GM21390 (cell line): ENCODE data around the gene CDC14A.
"Not testable (repeated sequence)": the region's sequence is repeated elsewhere in the genome, so short reads cannot be mapped to it uniquely, and the experiment has no call there.

Source experiments
- ATAC-seq: cut with Tn5 transposase; IDR thresholded peaks from one replicate; pipeline ENCODE4 v1.9.1; 2021; ENCODE audit not compliant: unreplicated experiment

Gene CDC14A

GRCh38 chr1:100332331-100332730 is 20.0 kb upstream of the CDC14A start:
- no peak for ATAC-seq

DNA sequence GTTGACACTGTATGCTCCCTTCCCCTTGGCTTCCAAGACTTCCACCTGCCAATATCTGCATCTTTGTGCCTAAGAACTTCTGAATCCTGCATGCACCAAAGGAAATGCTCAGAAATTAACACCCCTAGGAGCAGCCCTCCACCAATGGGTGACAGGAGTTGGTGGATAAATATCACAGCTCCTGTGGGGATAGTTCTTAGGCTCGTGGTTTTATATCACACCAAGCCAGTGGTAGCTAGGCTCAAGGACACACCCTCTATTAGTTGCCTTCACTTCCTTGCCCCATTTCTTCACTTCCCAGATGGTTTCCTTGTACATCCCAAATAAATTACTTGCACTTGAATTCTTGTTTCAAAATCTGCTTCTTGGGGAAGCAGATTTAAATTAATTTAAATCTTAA is 16.9 kb upstream of the CDC14A start:
- ATAC-seq = no peak

DNA sequence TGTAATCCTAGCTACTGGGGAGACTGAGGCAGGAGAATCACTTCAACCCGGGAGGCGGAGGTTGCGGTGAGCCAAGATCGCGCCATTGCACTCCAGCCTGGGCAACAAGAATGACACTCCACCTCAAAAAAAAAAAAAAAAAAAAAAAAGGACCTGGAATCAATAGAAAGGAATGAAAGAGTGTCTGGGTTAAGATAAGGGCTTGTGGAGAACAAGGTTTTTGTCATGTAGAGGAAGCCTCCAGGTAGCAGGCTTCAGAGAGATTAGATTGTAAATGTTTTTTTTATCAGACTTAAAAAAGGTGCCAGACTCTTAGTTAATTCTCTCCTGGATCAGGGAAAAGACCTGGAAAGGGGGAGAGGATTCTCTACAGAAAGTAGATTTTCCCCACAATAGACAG is 14.4 kb upstream of the CDC14A start:
- not testable (repeated sequence) for ATAC-seq

DNA sequence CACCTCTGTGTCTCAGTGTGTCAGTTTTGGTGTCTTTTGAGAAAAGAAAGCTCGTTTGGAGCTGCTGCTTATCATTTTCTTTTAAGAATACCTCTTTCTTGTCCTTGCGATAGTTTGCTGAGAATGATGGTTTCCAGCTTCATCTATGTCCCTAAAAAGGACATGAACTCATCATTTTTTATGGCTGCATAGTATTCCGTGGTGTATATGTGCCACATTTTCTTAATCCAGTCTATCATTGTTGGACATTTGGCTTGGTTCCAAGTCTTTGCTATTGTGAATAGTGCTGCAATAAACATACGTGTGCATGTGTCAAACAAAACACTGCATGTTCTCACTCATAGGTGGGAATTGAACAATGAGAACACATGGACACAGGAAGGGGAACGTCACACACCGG is 12.6 kb upstream of the CDC14A start:
- ATAC-seq = not testable (repeated sequence)

GRCh38 chr1:100340494-100340893 is 11.8 kb upstream of the CDC14A start:
- ATAC-seq = no peak

- ATAC-seq = no peak
Observed at GRCh38 chr1:100342348-100342747, 10.0 kb upstream of the CDC14A start.

DNA sequence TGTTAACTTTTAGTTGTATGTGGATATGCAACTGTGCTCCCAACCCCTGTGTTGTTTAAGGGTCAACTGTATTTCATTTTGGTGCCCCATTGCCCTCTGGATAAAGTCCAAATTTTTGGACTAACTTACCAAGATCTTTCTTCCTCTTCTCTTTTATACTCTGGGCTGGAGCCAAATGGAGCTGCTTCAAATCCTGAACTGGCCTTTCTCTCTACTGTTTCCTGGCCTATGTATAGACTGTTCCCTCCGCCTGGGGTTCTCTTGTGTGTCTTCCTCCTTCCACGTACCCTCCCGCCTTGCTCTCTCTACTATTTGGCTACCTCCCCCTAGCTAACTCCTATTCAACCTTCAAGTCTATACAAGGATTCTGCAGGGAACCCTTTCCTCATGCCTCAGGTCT is 8.4 kb upstream of the CDC14A start:
- no peak for ATAC-seq

DNA sequence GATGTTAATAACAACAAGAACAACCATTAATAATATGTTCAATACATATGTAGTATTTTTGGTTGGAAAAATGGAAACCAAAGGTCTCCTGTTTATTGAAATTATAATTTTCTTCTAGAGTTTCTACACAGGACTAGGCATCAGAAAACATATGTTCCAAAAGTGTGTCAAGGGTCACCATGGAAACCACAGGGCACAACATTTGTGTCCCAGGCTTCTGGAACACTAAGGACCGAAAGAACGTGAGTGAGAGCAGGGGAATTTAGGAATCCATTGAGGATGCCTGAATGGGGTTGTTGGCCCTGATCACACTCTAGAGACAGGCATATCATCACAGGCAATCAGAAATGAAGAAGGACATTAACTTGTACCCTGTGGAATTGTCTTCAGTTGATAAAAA is 7.5 kb upstream of the CDC14A start:
- no peak for ATAC-seq

GRCh38 chr1:100346387-100346786 is 5.9 kb upstream of the CDC14A start:
- no peak for ATAC-seq

- no peak for ATAC-seq
Observed at GRCh38 chr1:100347009-100347966, 5.0 kb upstream of the CDC14A start.

DNA sequence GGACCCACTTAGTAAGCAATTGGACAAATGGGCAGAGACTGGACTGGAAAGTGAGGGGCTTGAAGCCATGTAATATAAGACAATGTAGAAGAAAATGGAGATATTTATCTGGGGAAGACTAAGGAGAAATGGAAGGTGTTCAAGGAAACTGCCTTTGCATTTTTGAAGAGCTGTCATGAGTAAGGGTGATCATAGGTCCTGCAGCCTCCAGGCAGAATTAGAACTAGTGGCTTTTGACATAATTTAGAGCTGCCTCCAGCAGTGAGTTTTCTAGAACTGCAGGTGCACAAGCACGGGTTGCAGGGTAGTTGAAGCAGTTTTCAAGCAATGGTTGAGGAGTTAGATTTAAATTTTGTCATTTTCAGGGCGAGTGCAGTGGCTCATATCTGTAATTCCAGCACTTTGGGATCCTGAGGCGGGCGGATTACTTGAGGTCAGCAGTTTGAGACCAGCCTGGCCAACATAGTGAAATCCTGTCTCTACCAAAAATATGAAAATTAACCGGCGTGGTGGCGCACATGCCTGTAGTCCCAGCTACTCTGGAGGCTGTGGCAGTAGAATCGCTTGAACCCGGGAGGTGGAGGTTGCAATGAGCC is 3.7 kb upstream of the CDC14A start:
- no peak for ATAC-seq

DNA sequence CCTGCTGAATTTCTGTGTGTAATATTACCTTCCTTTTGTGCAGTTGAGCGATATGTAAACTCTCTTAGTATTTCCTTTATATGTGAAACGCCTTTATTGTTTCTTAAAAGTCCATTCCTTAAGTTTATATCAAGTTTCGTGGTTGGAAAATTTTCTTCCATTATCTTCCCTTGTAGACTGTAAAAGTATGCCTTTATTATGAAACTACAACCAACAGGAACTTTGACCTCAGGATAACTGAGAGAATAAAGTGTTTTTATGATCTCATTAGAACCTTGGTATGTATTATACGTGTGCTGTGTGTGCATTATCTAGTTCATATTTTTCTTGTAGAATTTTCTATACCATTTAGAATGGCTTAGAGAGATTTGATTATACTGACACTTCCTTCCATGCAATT is 3.1 kb upstream of the CDC14A start:
- no peak for ATAC-seq

DNA sequence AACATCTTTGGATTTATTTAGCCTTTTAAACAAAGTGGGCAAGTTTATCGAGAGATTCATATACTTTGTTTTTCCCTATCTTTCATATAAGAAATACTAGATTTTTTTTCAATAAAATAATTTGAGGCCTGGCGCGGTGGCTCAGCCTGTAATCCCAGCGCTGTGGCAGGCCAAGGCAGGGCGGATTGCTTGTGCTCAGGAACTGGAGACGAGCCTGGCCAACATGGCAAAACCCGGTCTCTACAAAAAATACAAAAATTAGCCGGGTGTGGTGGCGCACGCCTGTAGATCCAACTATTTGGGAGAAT is 1.6 kb upstream of the CDC14A start:
- no peak for ATAC-seq

- ATAC-seq = peak; percentile 64
Observed at GRCh38 chr1:100351095-100351887, 1.0 kb upstream of the CDC14A start.

DNA sequence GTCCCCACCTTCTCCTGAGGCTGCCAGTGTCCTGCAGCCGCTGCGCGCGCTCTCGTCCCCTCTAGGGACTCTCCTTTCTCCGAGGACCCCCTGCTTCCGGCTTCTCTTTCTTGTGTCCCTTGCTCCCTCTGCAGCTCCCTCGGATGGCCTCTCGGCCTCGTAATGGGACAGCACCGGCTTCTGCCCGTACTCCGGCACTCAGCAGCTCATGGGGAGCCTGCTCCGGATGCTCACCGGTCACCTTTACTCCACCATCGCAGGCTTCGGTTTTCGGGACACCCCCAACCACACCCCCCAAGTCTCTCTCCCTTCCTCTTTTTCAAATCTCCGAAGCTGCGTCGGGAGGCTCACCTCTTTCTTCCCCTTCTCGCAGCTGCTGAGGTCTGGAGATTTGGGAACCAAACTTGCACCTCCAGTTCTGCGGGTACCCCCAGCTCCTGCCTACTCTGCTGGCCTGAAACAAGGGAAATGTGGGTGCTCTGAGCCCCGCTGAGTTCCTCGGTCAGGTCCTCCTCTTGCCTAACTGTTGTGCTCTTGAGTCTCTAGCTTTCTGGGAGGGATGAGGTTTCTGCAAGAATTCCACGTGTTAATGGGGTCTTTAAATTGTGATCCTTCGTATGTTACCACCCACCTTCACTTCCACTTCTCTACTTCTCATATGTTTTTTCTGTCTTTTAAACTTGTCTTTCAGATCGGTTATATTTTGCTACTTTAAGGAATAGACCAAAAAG is 930 bp downstream of the CDC14A start:
- ATAC-seq = peak; percentile 21

GRCh38 chr1:100353988-100354387 is 1.7 kb downstream of the CDC14A start:
- ATAC-seq = no peak

GRCh38 chr1:100354971-100355394 is 2.7 kb downstream of the CDC14A start:
- no peak for ATAC-seq

DNA sequence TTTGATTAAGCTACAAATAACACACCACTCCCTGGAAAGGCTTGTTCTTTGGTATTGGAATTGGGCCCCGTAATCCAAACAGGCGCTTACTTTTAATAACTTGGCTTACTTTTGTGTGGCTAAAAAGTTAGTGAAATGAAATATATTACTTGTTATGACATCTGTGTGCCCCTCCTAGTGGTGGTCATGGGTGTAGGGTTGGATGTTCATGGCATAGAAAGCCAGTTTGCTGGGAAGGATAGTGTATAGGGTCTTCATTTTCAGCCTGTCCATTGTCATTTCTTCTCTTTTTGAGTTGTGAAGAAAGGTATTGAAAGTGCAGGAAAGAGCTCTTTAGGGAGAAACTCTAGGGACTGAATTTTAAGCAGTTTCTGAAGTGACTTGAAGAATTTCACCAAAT is 5.9 kb downstream of the CDC14A start:
- no peak for ATAC-seq

DNA sequence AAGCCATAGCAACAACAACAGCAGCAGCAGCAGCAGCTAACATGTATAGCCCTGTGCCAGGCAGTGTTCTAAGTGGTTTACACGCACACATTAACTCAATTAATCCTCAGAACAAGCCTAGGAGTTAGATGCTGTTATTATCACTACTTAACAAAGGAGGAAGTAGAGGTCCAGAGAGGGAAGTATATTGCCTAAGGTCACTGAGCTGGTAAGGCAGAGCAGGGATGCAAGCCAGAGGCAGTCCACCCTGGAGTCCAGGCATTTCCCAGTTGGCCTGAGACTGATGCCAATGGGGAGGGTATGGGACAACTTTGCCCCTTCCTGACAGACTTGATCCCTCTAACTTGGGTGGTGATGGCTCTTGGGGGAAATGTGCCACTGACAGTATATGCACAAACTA is 6.8 kb downstream of the CDC14A start:
- no peak for ATAC-seq

DNA sequence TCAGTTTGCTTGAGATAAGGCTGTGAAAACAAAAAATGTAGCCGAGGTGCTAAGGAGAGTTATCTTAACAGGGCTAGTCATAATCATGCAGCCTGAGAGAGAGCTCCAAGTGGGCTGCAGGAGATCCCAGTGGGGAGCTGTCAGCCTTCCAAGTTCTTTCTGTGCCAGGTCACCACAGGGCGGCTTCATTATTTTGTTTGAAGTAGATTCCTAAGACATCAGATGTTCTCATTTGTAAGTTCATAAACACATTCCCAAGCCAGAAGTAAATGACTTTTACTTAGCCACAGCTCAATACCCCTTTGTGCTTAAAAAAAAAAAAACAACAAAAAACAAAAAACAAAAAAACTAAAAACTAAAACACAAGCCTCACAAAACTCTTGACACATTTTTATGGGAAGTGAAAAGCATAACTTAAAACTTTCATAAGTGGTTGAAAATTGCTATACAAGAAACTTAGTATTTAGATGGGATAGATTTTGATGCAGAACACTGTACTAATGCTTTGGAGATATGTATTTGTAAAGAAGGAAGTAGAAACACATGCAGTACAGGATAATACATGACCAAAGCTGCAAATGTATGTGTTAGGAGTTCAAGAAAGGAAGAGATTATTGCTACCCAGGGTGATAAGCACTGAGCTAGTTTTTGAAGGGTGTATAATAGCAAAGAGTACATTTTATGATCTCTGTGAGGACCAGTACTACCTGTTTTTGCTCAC is 8.6 kb downstream of the CDC14A start:
- no peak for ATAC-seq
